Natural killer cell (primary cell): ENCODE data around the gene DBNDD1. TPM values are rescaled to one million over a fixed set of nuclear protein-coding genes. Genes with fewer than 3 reads are reported as not detected.

ENCODE experiments used
- ATAC-seq, 3 donors: fragments of 150-1000 bp in 2 of 3; fragments of 200-7000 bp in 1 of 3; cut with Tn5 transposase; 1 replicate in 1 of 3; 2 replicates in 2 of 3; pipeline ENCODE4 v1.10.0; 2021; ENCODE audit warnings: mild to moderate bottlenecking in 2 of 3, moderate library complexity in 2 of 3
- DNase-seq, 2 donors: peaks; one replicate each; pipeline versions ENCODE4 v3.0.0 to v3.0.0-alpha.2; 2013 to 2021; ENCODE audit warnings: mixed read lengths in 1 of 2
- H3K27ac ChIP-seq: one replicate; pipeline ENCODE4 v1.5.1; 2013; ENCODE audit warnings: mild to moderate bottlenecking, low read length
- H3K27me3 ChIP-seq: one replicate; pipeline ENCODE4 v1.6.1; 2013; ENCODE audit warnings: low read length; ENCODE audit not compliant: control insufficient read depth, insufficient read depth
- H3K36me3 ChIP-seq: one replicate; pipeline ENCODE4 v1.6.1; 2013; ENCODE audit warnings: low read length; ENCODE audit not compliant: control insufficient read depth, insufficient read depth
- H3K4me1 ChIP-seq: one replicate; pipeline ENCODE4 v1.6.1; 2013; ENCODE audit warnings: low read length; ENCODE audit not compliant: control insufficient read depth, insufficient read depth
- H3K4me3 ChIP-seq: one replicate; pipeline ENCODE4 v1.5.1; 2013; ENCODE audit warnings: low read length
- H3K9me3 ChIP-seq: one replicate; pipeline ENCODE4 v1.6.1; 2013; ENCODE audit warnings: low read length; ENCODE audit not compliant: control insufficient read depth, insufficient read depth
- H3K27ac Mint-ChIP-seq, 2 donors: one replicate each; pipeline ENCODE4 v1.8.0; 2022; ENCODE audit warnings: mild to moderate bottlenecking in 2 of 2, mixed read lengths in 2 of 2, moderate library complexity in 1 of 2
- H3K27me3 Mint-ChIP-seq, 2 donors: one replicate each; pipeline ENCODE4 v1.8.0; 2022; ENCODE audit warnings: low read depth in 2 of 2, mixed read lengths in 2 of 2
- H3K36me3 Mint-ChIP-seq: one replicate; pipeline ENCODE4 v1.8.0; 2022; ENCODE audit warnings: mixed read lengths
- H3K4me1 Mint-ChIP-seq, 2 donors: one replicate each; pipeline ENCODE4 v1.8.0; 2022; ENCODE audit warnings: mixed read lengths in 2 of 2
- H3K4me3 Mint-ChIP-seq: one replicate; pipeline ENCODE4 v1.8.0; 2022; ENCODE audit warnings: mild to moderate bottlenecking, moderate library complexity, mixed read lengths
- H3K9me3 Mint-ChIP-seq, 2 donors: one replicate each; pipeline ENCODE4 v1.8.0; 2022; ENCODE audit warnings: mixed read lengths in 2 of 2
- WGBS: methylation state at CpG from one replicate; pipeline ENCODE4 v1.1.7; 2013; ENCODE audit warnings: missing lambda C conversion rate; ENCODE audit not compliant: insufficient coverage; 5-methylcytosine and 5-hydroxymethylcytosine counted together
- intact Hi-C: fragments of 100-400 bp; cut with micrococcal nuclease; formaldehyde crosslinking; loops from one replicate; pipeline ENCODE4 v1.14.2; 2022
- total RNA-seq, 4 donors: library from RNA; stranded (reverse); fragments of 120-200 nt in 1 of 4; gene quantifications; one replicate each; pipeline versions ENCODE4 v1.2.3 to v1.2.4, GENCODE V29; 2013 to 2022
- TF ChIP-seq, protein P1 (sequence below): fragments of 200-600 bp; IDR thresholded peaks from one replicate; pipeline ENCODE4 v1.8.0; 2022; ENCODE audit warnings: antibody characterized with exemption

The DBNDD1 gene
- total RNA-seq, 3 donors from 2014 or later (not counting 1 experiment from before 2014, with no cell fraction given) = 0.20 TPM; not detected in 2

DNA sequence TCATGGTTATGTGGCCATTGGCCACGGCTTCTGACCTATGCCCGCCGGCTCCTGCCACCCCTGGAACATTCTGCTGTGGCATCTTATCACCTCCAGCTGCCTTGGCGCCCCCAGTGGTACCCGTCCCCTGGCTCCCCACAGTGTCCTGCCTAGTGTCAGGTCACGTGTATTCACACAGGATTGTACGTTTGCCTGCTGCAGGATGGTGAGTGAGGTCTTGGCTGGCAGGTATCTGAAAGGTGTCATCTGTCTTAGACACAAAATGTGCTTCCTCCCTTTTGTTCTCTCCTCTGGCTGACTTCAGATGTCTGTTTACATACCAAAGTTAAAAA, 24.9 kb downstream of the DBNDD1 start:
- Mint-ChIP-seq H3K4me1 (peaks cover 0 to 5% of the 10 kb centered on the region in 2 donors), H3K27me3 (no peaks in the 10 kb centered on the region), H3K9me3 (no peaks in the 10 kb centered on the region), H3K4me3 (no peak overlapping the region), H3K27ac (peak overlapping the region; percentile 76 to 79), H3K36me3 (no peaks in the 10 kb centered on the region)
- Histone ChIP-seq H3K27me3 (no peaks in the 10 kb centered on the region), H3K9me3 (peaks cover 4% of the 10 kb centered on the region), H3K4me1 (no peaks in the 10 kb centered on the region), H3K27ac (no peak overlapping the region), H3K4me3 (no peak overlapping the region), H3K36me3 (peaks cover 40% of the 10 kb centered on the region)
- ATAC-seq (peak in 1 of 3 donors; percentile 14), DNase-seq (no peak)
- TF ChIP-seq, protein P1, sequence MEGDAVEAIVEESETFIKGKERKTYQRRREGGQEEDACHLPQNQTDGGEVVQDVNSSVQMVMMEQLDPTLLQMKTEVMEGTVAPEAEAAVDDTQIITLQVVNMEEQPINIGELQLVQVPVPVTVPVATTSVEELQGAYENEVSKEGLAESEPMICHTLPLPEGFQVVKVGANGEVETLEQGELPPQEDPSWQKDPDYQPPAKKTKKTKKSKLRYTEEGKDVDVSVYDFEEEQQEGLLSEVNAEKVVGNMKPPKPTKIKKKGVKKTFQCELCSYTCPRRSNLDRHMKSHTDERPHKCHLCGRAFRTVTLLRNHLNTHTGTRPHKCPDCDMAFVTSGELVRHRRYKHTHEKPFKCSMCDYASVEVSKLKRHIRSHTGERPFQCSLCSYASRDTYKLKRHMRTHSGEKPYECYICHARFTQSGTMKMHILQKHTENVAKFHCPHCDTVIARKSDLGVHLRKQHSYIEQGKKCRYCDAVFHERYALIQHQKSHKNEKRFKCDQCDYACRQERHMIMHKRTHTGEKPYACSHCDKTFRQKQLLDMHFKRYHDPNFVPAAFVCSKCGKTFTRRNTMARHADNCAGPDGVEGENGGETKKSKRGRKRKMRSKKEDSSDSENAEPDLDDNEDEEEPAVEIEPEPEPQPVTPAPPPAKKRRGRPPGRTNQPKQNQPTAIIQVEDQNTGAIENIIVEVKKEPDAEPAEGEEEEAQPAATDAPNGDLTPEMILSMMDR = no peak
- WGBS = 94% methylated on average over 7 of the region's 7 CpGs
- intact Hi-C loops = no loop called here

DNA sequence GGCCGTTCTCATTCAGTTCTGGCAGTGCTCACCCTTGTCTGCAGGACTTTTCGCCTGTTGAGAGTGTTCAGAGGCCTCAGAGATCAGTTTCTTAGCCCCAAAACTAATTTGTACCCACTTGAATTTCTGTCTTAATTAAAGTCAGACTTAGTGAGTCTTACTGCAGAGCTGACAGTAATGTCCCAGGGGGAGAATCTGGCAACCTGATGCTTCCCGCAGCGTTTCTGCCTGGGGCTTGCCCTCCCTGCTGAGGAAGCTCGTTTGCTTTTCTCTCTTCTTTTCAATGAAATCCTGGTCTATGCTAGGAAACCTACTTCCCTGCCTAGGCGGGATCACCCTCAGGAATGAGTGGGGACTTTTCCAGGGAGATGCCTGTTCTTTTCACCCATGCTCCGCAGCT, 25.3 kb downstream of the DBNDD1 start:
- Histone ChIP-seq H3K27me3 (no peaks in the 10 kb centered on the region), H3K4me1 (no peaks in the 10 kb centered on the region), H3K27ac (no peak overlapping the region), H3K4me3 (no peak overlapping the region), H3K9me3 (peaks cover 4% of the 10 kb centered on the region), H3K36me3 (peaks cover 38% of the 10 kb centered on the region)
- ATAC-seq = no peak
- intact Hi-C loops = no loop called here
- TF ChIP-seq, protein P1 = no peak
- peak overlapping the region; percentile 76 to 79 for H3K27ac Mint-ChIP-seq
- H3K9me3 Mint-ChIP-seq = no peaks in the 10 kb centered on the region
- no peak for DNase-seq
- H3K27me3 Mint-ChIP-seq = no peaks in the 10 kb centered on the region
- H3K4me3 Mint-ChIP-seq = no peak overlapping the region
- H3K4me1 Mint-ChIP-seq = peaks cover 0 to 5% of the 10 kb centered on the region in 2 donors
- no peaks in the 10 kb centered on the region for H3K36me3 Mint-ChIP-seq
- 95% methylated on average over 7 of the region's 7 CpGs for WGBS

DNA sequence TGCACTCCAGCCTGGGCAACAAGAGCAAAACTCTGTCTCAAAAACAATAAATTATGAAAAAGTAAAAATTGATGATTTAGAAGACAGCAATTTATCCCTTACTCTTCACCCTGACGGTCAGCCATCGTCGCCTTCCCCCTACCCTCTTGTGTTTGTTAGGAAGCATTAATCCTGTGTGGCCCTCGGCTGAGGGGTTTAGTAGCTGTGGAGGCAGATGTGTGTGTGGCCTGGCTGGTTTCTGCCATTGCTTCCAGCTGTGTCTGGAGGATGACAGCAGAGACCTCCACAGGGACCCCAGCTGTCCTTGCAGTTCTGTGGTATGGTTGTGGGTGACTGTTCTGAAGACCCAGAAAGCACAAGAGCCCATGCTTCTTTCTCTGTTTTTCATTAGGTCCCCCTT, 25.9 kb downstream of the DBNDD1 start:
- peaks cover 4% of the 10 kb centered on the region for H3K9me3 ChIP-seq
- H3K4me1 ChIP-seq = no peaks in the 10 kb centered on the region
- Mint-ChIP-seq H3K36me3 (no peaks in the 10 kb centered on the region), H3K27me3 (no peaks in the 10 kb centered on the region), H3K4me3 (no peak overlapping the region), H3K9me3 (no peaks in the 10 kb centered on the region), H3K27ac (peak overlapping the region in 1 of 2 donors; percentile 79), H3K4me1 (peaks cover 0 to 5% of the 10 kb centered on the region in 2 donors)
- no peak for ATAC-seq
- TF ChIP-seq, protein P1 = no peak
- intact Hi-C loops = no loop called here
- H3K27me3 ChIP-seq = no peaks in the 10 kb centered on the region
- peaks cover 38% of the 10 kb centered on the region for H3K36me3 ChIP-seq
- no peak for DNase-seq
- 92% methylated on average over 1 of the region's 4 CpGs for WGBS
- H3K27ac ChIP-seq = no peak overlapping the region
- H3K4me3 ChIP-seq = no peak overlapping the region

DNA sequence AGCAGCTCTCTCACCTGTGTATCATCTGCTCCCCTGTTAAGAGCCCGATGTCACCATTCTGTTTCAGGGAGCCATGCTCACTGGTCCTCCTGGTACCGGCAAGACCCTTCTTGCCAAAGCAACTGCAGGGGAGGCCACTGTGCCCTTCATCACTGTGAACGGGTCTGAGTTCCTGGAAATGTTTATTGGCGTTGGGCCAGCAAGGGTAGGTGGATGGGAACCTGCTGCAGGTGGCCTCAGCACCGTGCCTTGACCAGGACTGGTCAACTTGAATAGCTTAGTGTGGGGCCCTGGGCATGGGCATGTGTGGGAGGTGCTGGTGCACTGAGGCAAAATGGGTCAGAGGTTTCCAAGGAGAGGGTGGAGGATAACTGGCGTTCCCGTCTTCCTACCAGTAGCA, 28.5 kb downstream of the DBNDD1 start:
- H3K36me3 Mint-ChIP-seq = peaks cover 6% of the 10 kb centered on the region
- peaks cover 40% of the 10 kb centered on the region for H3K36me3 ChIP-seq
- H3K4me1 Mint-ChIP-seq = peaks cover 0 to 5% of the 10 kb centered on the region in 2 donors
- H3K9me3 Mint-ChIP-seq = no peaks in the 10 kb centered on the region
- H3K4me3 Mint-ChIP-seq = no peak overlapping the region
- ATAC-seq (no peak), DNase-seq (no peak)
- H3K27me3 ChIP-seq = no peaks in the 10 kb centered on the region
- H3K4me1 ChIP-seq = no peaks in the 10 kb centered on the region
- WGBS = 95% methylated on average over 7 of the region's 7 CpGs
- no peak overlapping the region for H3K27ac ChIP-seq
- intact Hi-C loops = no loop called here
- peaks cover 4% of the 10 kb centered on the region for H3K9me3 ChIP-seq
- TF ChIP-seq, protein P1 = no peak
- H3K27ac Mint-ChIP-seq = no peak overlapping the region
- no peak overlapping the region for H3K4me3 ChIP-seq
- no peaks in the 10 kb centered on the region for H3K27me3 Mint-ChIP-seq
